Hippocampal formation (tissue), 2 donors: Measurements from ENCODE around the gene ZBTB42.

Source experiments
- DNase-seq, 2 donors: peaks; one replicate each; lab custom pipeline; 2025; lab: John Stamatoyannopoulos, UW

The ZBTB42 gene

DNA sequence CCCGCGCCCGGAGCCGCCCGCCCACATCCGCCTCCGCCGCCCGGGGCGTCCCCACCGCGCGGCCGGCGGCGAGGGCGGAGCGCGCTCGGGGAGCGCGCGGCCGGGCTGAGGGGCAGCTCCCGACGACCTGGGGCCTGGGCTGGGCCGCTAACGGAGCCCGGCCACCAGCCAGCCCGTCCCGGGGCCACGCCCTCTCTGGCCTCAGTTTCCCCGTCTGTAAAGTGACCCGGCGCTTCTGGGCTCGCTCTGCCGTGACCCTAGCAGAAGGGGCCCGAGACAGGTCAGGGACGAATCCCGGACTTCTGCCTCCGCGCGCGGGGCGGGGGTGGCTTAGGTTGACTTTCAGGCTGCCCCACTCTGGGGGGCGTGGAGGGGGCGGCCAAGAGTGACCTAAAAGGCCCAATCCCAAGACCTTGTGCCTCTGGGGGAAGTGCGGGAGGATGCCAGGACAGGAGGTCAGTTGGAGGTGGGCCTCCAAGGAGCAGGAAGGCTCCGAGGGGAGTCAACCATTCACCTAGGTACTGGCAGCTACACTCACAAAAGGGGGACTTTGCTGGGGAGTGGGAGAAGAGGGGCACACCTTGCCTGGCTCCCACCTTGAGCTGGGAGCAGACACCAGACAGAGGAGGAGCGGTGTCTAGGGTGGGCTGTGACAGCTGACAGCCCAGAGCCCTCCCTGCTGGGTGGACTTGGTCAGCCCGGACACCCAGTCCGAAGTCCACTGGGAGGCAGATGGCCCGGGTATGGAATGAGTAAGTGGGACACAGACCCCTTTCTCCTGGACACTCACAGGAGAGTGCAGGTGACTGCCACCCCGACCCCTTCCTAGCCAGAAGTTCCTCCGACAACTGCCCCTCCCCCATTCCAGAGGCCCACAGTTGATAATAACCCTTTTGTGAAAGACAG lies 4.9 kb upstream of the ZBTB42 start:
- peak in 1 of 2 donors; percentile 32 for DNase-seq

DNA sequence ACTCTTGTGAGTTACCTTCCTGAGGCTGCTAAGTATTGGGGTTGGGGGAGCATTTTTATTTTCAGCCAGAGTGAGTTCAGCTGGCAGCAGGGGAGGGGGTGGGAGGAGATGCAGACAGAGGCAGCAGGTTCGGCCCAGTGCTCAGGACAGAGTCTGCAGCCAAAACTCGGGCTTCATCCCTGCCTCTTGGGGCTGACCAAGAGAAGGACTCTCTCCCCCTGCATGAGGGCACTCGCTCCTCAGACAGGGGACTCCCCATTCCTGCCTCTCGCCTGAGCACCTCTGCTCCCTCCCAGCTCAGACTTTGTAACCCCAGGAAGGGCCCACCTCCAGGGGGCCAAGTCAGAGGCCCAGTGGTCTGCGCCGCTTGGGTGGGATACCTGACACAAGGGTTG lies 4.2 kb upstream of the ZBTB42 start:
- DNase-seq: no peak

DNA sequence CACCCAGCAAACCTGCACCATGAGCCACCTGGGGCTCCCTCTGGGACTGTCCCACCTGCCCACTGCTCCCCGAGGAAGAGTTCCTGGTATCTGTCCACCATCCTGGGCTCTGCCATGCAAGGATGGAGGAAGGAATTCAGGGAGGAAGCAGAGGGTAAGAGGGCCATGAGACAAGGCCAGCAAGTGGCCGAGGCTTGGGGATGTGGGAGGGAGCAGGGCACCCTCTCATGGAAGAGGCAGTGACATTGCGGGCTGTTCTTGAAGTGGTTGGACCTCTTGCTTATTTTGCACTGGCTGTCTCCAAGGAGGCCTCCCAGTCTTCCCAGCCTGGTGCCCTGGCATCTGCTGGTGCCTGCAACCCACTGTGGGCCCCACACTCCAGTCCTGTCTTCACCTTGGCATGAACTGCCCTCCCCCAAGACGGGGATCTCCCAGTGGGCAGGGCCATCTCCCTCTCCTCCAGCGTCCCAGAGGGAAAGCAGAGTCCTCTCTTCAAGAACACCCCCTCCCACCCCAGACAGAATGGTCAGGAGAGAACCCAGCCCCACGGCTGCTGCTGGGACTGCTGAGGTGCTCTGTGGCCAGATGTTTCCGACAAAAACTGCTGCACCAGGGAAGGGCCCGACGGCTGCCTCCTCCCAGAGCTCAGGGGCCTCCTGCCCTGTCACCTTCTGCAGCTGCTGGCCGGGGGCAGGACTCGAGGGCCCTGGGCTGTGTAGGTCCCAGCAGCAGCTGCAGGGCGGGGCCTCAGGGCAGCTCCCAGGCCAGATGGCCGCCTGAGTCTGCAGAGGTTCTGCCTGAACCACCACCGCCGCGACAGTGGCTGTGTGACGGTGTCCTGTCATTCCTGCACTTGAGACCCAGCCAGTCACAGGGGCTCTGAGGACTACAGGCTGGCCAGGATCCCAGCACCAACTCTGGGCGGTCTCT lies 3.5 kb upstream of the ZBTB42 start:
- DNase-seq: no peak

DNA sequence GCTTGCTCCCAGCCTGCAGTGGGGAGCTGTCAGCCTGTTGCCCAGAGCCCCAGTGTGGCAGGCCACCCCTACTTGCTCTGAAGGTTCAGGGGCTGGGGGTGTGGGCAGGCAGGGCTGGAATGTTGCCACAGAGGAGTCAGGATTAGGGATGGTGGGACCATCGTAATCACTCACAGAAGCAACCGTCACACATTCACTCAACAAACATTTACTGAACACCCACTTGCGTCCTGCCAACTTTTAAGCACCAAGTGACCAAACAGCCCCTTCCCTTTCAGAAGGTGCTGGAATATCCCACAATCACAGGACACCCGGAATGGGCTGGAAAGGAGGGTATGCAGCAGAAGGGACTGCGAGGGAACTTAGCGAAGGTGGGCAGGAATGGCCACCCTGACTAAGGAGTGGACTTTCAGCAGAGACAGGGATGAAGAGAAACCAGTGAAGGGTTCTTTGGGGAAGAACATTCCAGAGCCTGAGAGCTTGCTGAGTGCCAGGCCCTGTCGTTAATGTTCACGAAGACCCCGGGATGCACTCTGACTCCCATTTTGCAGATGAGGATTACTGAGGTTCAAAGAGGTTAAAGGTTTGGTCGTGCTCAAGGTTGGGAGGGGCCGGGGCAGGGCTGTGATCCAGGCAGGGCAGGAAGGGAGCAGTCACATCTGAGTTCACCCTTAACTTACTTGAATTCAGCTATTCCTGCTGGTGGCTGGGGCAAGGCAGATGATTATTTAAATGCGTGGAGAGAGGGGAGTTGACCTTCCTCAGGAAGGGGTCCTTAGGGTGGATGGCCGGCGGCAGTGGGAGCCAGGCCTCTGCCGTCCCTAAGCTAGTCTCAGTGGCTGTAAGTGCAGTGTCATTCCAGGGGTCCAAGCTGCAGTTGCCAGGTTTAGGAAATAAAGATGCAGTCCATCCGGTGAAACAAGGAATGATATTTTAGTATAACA lies 2.3 kb upstream of the ZBTB42 start:
- DNase-seq: no peak

DNA sequence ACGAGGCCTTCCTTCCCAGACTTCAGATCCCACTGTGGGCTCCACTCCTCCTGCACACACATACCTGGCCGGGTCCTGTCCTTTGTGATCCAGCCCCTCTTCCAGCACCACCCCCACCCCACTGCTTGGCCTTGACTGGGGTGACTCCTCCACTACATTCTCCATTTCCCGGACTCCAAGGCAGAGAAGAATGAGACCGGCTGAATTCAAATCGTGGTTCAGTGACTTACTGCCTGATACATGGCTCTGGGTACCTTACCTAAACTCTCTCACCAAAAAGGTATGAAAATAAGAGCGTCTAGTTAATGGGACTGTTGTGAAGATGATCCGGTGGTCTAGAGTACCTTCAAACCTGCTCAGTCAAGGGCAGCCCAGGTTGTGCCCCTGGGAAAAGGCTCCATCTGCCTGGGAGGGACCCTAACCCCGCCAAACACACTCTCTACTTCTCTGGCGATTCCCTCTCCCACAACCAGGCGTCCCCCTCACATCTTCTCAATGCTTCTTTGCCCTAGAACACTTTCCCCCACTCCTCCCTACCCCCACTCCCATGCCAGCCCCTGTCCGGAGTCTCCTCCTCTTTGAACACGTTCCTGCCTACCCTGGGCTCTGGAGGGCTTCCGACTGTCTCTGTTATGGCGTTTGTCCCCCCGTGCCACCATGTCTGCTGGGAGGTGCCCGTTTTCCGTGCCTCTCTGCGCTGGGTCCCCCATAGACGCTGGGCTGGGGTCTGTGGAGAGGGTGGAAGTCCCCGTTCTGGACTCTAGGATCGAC lies 1.5 kb upstream of the ZBTB42 start:
- DNase-seq: no peak

DNA sequence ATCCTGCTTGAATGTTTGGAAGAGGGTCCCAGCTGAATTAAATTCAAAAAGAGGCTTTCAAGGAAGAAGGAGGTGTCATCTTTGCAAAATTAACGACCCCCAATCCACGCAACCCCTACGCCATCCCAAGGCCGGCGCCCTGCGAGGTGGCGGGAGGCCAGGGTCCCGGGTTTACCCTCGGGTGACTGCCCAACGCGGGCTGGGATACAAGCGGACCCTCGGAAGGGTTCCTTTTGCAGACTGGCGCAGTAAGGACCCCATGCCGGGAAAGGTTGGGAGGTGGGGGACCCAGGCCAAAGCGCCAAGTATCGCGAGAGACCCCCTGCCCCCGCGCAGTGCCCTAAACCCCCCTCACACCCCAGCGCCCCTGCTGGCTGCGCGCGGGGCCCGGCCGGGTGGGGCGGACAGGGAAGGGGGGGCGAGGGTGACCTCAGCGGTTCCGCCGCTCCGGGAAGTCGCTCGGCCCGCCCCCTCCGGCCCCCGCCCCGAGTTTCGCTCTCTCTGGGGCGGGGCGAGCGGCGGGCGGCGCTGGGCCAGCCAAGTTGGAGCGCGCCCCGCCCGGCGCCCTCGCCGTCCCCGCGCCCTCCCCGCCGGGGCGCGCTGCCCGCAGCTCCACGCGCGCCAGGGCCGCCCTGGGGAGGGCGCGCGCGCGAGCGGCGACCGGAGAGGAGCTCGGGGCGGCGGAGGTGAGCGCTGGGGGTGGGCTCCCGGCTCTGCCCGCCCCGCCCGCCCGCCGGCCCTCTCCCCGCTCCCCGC lies 708 bp upstream of the ZBTB42 start:
- peak; percentile 40 to 43 for DNase-seq

DNA sequence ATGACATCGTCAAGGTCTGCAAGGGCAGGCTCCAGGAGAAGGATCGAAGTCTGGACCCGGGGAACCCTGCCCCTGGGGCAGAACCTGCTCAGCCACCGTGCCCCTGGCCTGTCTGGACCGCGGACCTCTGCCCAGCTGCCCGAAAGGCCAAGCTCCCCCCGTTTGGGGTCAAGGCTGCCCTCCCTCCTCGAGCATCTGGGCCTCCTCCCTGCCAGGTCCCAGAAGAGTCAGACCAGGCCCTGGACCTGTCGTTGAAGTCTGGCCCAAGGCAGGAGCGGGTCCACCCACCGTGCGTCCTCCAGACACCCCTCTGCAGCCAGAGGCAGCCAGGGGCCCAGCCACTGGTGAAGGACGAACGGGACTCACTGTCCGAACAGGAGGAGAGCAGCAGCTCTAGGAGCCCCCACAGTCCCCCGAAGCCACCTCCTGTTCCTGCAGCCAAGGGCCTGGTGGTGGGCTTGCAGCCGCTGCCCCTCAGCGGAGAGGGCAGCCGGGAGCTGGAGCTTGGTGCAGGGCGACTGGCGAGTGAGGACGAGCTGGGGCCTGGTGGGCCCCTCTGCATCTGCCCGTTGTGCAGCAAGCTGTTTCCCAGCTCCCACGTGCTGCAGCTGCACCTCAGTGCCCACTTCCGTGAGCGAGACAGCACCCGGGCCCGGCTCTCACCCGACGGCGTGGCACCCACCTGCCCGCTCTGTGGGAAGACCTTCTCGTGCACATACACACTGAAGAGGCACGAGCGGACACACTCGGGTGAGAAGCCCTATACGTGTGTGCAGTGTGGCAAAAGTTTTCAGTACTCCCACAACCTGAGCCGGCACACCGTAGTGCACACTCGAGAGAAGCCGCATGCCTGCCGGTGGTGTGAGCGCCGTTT lies 856 bp downstream of the ZBTB42 start:
- no peak for DNase-seq

DNA sequence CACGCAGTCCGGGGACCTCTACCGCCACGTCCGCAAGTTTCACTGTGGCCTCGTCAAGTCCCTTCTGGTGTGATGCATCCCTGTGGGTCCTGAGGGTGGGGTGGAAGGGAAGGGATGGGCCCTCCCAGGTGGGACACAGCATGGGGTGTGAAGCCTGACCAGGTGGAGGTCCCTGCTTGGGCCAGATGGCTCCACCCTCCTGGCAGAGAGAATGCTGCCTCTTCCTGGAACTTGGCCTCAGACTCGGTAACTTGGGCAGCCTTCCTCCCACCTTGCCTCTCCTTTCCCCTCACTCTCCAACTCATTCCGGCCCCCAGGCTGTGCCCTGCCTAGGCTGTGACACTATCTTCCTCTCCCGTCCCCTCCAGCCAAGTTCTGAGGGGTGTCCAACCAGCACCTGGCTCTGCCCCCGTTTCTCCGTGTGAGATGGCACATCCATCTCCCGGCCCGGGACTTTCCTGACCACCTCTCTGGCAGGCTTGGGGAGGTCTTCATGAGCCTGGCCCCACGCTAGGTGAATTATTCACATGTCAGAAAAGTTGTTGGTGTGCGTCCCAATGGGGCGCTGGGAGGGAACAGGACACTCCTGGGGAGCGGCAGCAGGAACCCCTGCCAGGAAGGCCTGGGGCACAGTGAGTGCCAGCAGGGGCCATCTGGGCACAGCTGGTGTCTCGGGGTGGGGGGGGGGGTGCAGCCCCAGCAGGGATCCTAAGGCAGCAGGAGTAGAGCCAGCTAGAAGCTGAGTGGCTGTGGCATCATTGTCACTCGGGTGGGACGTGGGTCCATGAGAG lies 1.7 kb downstream of the ZBTB42 start:
- DNase-seq: no peak

DNA sequence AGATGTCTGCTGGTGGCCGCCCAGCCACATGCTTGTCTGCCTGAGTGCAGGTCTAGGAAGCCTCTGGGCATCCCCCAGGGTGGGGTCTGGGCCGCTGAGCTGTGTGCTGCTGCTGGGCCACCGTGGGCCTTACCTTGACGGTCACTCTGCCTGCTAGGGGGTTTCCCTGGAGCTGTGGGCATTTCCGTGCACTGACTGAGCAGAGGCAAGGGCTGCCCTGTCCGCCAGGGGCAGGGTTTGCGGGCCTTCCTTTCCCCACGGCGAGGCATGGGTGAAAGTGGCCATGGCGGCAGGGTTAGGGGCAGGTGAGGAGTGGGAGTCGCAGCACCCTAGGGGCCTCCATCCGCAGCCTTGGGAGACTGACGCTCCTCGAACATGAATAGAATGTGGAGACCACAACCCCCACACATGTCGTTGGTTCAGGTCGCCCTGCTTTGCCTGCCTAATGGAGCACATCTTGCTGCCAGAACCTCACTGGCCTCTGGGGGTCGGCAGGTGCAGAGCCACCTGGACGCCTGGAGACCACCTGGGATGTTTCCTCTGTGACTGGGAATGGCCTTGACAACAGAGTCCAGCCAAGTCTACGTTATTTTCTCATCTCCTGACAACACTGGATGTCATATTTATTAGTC lies 2.5 kb downstream of the ZBTB42 start:
- no peak for DNase-seq

DNA sequence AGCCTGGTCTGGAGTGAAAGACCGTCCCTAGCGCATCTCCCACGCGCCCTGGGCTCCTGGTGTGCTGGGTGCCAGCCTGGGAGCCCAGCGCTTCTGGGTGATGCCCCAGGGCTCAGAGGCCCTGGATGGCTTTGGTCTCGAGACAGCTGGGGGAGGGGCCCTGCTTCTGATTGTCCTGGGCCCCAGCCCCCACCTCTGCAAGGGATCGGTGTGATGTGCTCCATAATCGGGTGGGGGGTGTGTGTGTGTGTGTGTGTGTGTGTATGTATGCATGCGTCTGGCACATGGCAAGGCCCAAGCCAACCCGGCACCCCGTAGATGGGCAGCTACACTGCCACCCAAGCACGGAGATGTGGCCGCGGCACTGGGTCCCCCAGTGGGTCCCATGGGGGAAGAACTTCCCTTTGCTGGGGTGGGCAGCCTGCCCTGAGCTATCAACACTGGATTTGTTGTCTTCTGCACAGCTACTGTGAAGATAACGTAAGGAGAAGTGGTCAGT lies 3.1 kb downstream of the ZBTB42 start:
- no peak for DNase-seq

DNA sequence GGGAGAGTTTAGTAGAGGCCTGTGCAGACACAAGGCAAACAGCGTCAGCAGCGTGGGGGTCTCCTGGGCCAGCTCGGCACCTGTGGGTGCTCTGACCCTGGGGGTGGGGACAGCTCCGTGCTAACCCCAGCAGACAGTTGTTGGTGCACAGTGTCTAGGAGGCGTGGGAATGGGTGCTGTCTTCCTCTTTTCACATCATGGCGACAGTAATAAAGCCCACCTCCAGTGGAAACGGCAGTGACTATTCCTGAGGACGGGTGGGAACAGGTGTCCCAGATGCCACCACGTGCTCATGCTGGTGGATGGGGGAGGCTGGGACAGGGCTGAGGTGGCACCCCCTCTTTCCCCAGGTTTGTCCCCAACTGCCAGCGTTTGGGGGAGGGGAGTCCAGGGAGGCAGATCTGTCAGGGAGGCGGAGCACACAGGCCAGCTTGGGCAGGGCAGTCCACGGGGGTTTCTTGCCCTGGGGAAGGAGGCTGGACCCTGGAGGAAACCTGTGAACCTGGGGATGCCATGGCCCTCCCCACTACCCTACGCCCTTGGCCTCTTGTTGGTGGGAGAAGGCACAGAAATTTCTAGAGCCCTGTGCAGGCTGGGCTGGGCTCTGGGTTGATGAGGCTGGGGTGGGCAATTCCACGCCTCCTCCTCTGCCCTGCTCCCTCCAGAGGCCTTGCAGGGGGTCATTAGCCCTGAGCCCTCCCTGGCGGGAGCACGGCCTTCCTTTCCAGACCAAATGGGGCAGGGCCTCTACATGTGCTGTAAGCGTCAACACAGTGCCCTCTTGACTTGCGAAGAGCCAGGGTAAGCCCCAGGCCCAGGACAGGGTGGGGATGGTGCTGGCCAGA lies 3.8 kb downstream of the ZBTB42 start:
- DNase-seq: no peak

DNA sequence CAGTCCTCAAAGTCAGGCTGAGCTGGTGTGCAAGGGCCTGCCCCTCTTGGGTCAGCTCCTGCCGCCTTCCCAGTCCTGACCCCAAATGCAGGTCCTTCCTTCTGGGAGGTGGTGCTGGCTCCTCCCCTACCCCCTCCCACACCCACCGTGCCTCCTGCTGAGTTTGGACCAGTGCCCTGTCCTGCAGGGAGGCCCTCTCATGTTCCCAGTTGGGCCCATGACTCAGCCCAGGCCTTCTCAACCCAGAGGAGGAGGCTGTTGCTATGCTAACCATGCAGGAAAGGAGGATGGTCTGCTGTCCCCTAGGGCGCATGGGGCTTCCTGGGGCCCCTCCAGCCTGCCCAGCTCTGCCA lies 4.4 kb downstream of the ZBTB42 start:
- DNase-seq: no peak

DNA sequence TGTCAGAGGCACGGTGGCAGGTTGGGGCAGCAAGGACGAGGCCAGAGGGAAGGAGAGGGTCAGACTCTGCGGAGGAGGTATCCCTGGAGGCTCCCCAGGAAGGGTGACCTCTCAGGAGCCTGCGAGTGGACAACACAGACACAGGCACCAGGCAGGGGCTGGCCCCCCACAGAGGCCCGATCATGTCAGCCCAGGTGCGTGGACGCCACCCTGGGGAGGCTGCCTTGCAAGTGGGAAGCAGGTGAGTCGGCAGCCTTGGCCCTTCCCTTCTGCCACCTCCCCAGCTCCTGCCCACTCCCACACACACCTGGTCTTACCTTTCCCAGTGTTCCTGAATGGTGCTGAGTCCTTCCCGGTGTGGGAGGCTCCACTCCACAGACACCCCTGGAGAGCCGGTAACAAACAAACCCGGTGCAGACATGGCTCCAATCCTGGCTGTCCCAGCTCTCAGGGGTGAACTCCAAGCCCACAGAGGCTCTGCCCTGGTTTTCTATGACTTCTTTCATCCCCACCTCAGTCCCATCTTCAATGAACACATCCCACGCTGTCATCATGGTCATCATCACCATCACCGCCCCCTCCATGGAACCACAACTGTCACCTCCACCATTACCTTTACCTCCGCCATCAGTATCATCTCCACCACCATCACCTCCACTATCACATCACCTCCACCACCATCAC lies 5.2 kb downstream of the ZBTB42 start:
- no peak for DNase-seq

DNA sequence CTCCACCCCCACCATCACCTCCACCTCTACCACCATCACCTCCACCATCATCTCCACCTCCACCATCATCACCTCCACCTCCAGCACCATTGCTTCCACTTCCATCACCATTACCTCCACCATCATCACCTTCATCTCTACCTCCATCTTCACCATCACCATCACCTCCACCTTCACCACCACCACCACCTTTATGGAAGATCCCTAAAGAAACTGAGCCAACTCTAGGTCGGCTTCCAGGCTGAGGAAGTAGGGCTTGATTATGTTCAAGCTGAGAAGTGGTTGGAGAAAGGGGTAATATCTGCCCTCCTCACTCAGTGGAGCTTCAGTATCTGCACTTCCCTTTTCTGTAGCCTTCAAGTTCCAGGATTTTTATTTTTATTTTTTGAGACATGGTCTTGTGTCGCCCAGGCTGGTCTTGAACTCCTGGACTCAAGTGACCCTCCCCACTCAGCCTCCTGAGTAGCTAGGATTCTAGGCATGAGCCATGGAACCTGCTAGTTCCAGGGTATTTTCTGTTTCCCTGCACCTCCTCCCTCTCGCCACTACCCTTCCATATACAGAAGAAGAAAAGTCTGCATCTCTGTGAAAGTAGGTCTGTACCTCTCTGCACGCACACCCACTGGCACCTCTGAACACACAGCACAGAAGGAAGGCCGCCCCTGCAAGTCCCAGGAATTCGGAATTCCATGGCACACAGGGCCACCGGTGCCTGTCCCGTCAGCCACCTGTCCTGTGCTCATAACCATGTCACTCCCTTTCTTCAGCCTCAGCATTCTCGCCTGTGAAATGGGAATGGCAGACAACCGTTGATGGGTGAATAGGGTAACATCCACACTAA lies 5.9 kb downstream of the ZBTB42 start:
- no peak for DNase-seq

DNA sequence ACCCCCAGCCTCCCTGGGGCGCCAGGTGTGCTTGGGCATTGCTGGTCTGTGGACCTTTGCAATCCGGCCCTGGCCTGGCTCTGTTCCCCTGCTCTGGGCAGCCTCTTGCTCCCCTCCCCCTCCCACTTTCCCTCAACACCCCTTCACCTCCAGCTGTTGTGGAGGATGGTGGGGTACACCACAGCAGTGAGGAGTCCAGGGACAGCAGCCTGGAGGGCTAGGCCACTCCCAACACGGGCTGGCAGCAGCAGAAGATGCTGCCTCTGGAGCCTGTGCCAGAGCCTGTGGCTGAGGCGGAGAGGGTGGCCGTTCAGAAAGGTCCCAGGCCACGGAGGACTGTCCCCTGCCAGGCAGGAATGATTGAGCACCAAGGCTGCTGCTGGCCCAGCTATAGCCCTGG lies 7.6 kb downstream of the ZBTB42 start:
- DNase-seq: no peak
